AG04450 (cell line): ENCODE results near the gene SOX10. TPM values are rescaled to one million over a fixed set of nuclear protein-coding genes. Genes with fewer than 3 reads are reported as not detected.

Experiments used
- CTCF ChIA-PET: fragments of 300-600, 350-600 bp; formaldehyde crosslinking; extraction: SDS; loops from one replicate; lab custom pipeline; 2022; ENCODE audit warnings: antibody characterized with exemption, inconsistent platforms; lab: Charles Lee
- POLR2A ChIA-PET: fragments of 350-600 bp; formaldehyde crosslinking; extraction: SDS; loops from one replicate; lab custom pipeline; 2021; ENCODE audit warnings: antibody characterized with exemption, inconsistent platforms; lab: Yijun Ruan, JAX
- DNase-seq: peaks from one replicate; pipeline ENCODE4 v3.0.0-alpha.2; 2011; ENCODE audit warnings: low read depth, low spot score
- H3K27ac ChIP-seq: one replicate; pipeline ENCODE4 v1.5.1; 2012; ENCODE audit warnings: low read depth, low read length, control low read depth
- H3K27me3 ChIP-seq: one replicate; pipeline ENCODE4 v1.6.0; 2012; ENCODE audit warnings: low read length; ENCODE audit not compliant: control insufficient read depth, insufficient read depth
- H3K4me3 ChIP-seq: 2 replicates; pipeline ENCODE4 v1.5.1; 2011; ENCODE audit warnings: mild to moderate bottlenecking, low read depth, low read length, control low read depth
- H3K9me3 ChIP-seq: 2 replicates; pipeline ENCODE4 v1.5.1; 2012; ENCODE audit warnings: low read length; ENCODE audit not compliant: control insufficient read depth, insufficient read depth
- polyA plus RNA-seq: library from polyadenylated mRNA; depleted of rRNA; stranded (reverse); fragments of >200 nt; gene quantifications from 2 replicates; pipeline ENCODE4 v1.2.3, GENCODE V29; 2011
- TF ChIP-seq, protein P1 (sequence below): IDR thresholded peaks from 2 replicates; pipeline ENCODE4 v1.5.1; 2011; ENCODE audit warnings: low read depth, low read length, control low read depth, inconsistent platforms

Gene SOX10
- polyA plus RNA-seq, 1 experiment: not detected

DNA sequence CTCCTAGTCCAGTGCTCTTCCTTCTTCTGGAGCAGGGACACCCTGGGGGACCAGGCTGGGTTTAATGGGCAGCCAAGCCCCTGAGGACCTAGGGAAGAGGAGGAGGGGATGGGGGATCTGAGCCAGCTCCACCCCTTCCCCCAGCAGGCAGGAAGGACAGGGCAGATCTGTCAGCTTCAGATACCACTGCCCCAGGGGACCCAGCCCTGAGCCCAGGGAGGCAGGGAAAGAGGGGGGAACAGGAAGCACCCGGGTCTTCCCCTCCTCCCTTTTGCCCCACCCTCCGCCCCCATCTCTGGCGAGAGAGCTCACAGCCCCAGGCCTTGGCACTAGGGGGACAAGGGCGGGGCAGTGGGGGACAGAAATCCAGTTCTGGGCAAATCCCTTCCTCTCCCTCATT is 11.7 kb upstream of the SOX10 start:
- TF ChIP-seq, protein P1, sequence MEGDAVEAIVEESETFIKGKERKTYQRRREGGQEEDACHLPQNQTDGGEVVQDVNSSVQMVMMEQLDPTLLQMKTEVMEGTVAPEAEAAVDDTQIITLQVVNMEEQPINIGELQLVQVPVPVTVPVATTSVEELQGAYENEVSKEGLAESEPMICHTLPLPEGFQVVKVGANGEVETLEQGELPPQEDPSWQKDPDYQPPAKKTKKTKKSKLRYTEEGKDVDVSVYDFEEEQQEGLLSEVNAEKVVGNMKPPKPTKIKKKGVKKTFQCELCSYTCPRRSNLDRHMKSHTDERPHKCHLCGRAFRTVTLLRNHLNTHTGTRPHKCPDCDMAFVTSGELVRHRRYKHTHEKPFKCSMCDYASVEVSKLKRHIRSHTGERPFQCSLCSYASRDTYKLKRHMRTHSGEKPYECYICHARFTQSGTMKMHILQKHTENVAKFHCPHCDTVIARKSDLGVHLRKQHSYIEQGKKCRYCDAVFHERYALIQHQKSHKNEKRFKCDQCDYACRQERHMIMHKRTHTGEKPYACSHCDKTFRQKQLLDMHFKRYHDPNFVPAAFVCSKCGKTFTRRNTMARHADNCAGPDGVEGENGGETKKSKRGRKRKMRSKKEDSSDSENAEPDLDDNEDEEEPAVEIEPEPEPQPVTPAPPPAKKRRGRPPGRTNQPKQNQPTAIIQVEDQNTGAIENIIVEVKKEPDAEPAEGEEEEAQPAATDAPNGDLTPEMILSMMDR: no peak
- Histone ChIP-seq H3K27ac (no peak overlapping the region), H3K27me3 (peaks cover 29% of the 10 kb centered on the region), H3K9me3 (no peaks in the 10 kb centered on the region), H3K4me3 (no peak overlapping the region)
- ChIA-PET POLR2A (interaction anchor here (0.7 kb wide), 1 partner anchor 644 kb away, joined by 3 read pairs; no protein-coding TSS in a partner anchor), CTCF (interaction anchor here (2.0 kb wide), 1 partner anchor 31 kb away, joined by 4 read pairs; no protein-coding TSS in a partner anchor)
- no peak for DNase-seq

DNA sequence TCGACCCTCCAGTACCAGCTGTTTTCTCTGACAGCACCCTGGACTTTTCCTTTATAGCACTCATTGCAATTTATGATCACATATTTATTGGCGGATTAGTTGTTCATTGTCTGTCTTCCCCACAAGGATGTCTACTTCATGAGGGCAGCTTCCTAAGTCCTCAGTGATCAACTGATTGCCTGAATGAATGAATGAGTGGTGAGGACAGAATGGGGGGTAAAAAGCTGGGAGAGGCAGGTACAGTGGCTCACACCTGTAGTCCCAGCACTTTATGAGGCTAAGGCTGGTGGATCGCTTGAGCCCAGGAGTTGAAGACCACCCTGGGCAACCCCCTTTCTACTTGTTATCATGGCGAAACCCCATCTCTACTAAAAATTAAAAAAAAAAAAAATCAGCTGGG is 11.1 kb upstream of the SOX10 start:
- H3K27ac ChIP-seq: no peak overlapping the region
- ChIA-PET CTCF (interaction anchor here (2.0 kb wide), 1 partner anchor 30 kb away, joined by 4 read pairs; no protein-coding TSS in a partner anchor), POLR2A (interaction anchor here (0.7 kb wide), 2 partner anchors 82 to 645 kb away, joined by 3 to 4 read pairs; no protein-coding TSS in a partner anchor)
- peaks cover 27% of the 10 kb centered on the region for H3K27me3 ChIP-seq
- DNase-seq: no peak
- no peaks in the 10 kb centered on the region for H3K9me3 ChIP-seq
- TF ChIP-seq, protein P1: no peak
- H3K4me3 ChIP-seq: no peak overlapping the region

DNA sequence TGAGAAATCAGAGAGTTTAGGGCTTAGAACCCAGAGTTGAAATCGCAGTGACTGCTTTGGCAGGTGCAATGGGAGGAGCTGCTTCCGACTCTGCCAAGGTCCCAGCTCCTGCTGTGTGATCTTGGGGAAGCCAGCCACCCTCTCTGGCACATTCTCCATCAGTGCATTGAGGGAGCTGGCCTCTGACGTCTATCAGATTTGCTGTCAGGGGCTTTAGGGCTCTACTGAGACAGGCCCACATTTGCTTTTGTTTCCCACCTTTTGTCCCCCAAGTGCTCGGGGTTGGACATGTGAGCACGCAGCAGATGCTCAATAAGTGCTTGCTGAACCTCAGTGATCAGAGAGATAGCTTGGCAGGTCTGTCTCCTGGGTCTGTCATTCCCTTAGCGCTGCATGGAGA is 10.6 kb upstream of the SOX10 start:
- CTCF ChIA-PET: interaction anchor here (2.0 kb wide), 1 partner anchor 30 kb away, joined by 4 read pairs; no protein-coding TSS in a partner anchor
- TF ChIP-seq, protein P1: no peak

DNA sequence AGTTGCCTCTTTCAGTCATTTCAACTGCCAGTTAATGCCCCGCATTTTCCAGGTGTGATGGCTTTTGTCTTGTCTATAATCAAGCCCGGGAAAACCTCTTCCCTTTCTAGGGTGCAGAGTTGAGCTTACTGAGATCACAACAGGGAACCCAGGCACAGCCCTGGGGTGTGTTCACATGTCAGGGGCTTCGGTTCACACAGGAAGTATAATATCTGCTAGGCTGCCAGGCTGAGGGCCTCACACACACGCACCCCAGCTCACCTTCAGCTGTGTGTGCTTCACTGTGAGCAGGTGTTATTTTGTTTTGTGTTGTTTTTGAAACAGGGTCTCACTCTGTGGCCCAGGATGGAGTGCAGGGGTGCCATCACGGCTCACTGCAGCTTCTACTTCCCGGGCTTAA is 9.7 kb upstream of the SOX10 start:
- TF ChIP-seq, protein P1: no peak
- peaks cover 23% of the 10 kb centered on the region for H3K27me3 ChIP-seq
- no peaks in the 10 kb centered on the region for H3K9me3 ChIP-seq
- ChIA-PET CTCF (interaction anchor here (1.3 to 2.0 kb wide), 2 partner anchors 28 to 29 kb away, joined by 4 to 5 read pairs; no protein-coding TSS in a partner anchor), POLR2A (no interaction called here)
- no peak overlapping the region for H3K4me3 ChIP-seq
- no peak overlapping the region for H3K27ac ChIP-seq
- no peak for DNase-seq

More for the DNA sequence above, 10.6 kb upstream of the SOX10 start:
- POLR2A ChIA-PET: interaction anchor here (0.7 kb wide), 1 partner anchor 81 kb away, joined by 4 read pairs; no protein-coding TSS in a partner anchor
- Histone ChIP-seq H3K4me3 (no peak overlapping the region), H3K27ac (no peak overlapping the region), H3K9me3 (no peaks in the 10 kb centered on the region), H3K27me3 (peaks cover 26% of the 10 kb centered on the region)
- no peak for DNase-seq

DNA sequence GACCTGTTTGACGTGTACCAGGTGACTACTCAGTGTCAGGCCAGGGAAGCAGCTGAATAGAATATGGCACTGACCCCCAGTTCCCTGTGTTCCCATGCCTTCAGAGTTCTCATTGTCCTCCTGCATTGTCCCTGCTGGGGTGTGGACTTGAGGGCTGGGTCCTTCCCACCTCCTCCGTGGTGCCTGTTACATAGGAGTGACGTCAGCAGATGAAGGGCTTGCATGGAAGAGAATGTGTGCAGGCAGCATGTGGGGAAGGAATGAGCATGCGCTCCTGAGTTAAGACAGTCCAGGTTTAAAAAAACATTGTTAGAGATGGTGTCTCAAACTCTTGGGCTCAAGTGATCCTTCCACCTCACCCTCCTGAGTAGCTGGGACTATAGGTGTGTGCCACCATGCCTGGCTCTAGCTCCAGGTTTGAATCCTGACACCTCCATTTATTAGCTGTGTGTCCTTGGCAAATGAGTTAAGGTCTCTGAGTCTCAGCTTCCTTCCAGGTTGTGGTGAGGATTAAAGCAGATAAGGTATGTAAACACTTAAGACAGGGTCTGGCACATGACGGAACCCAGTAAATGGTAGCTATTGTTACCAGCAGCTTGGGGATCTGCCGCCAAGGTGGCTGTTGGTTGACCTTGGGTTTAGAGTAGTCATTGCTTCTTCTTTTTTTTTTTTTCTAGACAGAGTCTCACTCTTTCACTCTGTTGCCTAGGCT is 7.5 kb upstream of the SOX10 start:
- Histone ChIP-seq H3K4me3 (no peak overlapping the region), H3K9me3 (no peaks in the 10 kb centered on the region), H3K27ac (no peak overlapping the region), H3K27me3 (peaks cover 10% of the 10 kb centered on the region)
- DNase-seq: no peak
- POLR2A ChIA-PET: no interaction called here
- CTCF ChIA-PET: no interaction called here
- TF ChIP-seq, protein P1: no peak
